ENCODE measurements around the gene C11orf24. TPM values are rescaled to one million over a fixed set of nuclear protein-coding genes. Genes with fewer than 3 reads are reported as not detected.

C11orf24 gene
- total RNA-seq, 1 experiment from 2014 or later = 37.8 TPM

DNA sequence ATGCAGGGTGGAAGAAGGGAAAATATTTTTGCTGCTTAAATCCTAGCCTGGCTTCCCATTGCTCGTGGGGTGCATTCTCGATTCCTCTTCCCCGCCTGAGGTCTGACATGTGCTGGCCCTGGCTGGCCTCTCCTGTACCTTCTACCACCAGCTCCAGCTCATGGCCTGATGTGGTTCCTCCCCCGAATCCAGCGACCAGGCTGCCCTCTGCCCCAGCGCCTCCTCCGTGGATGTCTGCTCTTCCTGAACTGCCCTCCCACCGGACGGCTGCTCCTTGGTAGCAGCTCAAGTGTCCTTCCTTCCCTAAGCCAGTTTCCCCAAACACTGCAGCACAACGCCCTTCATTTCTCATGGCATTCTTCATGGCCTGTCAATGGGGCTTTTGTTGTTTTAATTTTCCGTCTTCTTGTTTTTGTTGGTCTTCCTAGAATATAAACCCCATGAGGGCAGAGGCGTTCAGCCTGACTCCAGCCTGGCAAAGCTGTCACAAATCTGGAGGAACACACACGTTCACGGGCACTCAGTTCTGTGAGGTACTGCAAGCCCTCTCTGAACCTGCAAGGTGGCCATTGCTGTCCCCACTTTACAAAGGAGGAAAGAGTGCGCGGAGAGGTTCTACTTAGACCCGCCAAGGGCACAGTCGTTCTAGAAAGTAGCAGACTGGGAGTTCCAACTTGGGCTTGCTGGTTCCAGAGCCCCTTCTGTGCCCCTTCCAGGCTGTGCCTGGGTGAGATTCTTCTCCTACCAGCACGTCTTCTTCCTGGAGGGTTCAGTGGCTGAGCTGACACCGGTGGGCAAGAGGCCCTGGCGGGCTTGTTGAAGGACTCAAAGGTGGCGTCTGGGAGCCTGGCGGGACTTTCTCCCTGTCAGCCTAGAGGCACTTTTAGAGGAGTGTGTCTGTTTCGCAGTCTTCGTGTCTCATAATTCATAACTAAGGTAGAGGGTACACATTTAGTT lies 39.7 kb upstream of the C11orf24 start:
- Histone ChIP-seq H3K27ac (ENCODE audit: low read depth, low read length) (peak overlapping the region; percentile 93; the same call in 1 of the 2 replicates), H3K9me2 (ENCODE audit: insufficient read depth) (no peaks in the 10 kb centered on the region), H3K4me3 (replicated peaks in 1 of 2; ENCODE audit: low read depth in 1 of 2, low read length in 2 of 2) (peak overlapping the region; percentile 32 to 56), H4K20me1 (ENCODE audit: insufficient read depth) (no peaks in the 10 kb centered on the region), H2AFZ (ENCODE audit: low read depth, low read length, poor library complexity, severe bottlenecking) (no peak overlapping the region), H3K79me2 (ENCODE audit: insufficient read depth, low read length) (peaks cover 35% of the 10 kb centered on the region), H3K27me3 (ENCODE audit: insufficient read depth, low read length) (no peaks in the 10 kb centered on the region), H3K4me2 (ENCODE audit: low read length) (peak overlapping the region; percentile 82), H3K9ac (ENCODE audit: low read length) (peak overlapping the region; percentile 58), H3K9me3 (ENCODE audit: control insufficient read depth in 1 of 2, insufficient read depth in 1 of 2, low read depth in 1 of 2, low read length in 2 of 2) (no peaks in the 10 kb centered on the region), H3K36me3 (ENCODE audit: control insufficient read depth in 1 of 2, insufficient read depth in 2 of 2, low read length in 2 of 2) (no peaks in the 10 kb centered on the region), H3K4me1 (ENCODE audit: control insufficient read depth in 1 of 2, insufficient read depth in 2 of 2, low read length in 2 of 2) (peaks cover 25 to 52% of the 10 kb centered on the region in 2 experiments)
- ChIA-PET POLR2A (no interaction called here), RAD21 (ENCODE audit: low non-redundant PET in 1 of 2, low total read pairs in 2 of 2, uncharacterized antibody in 2 of 2, unreplicated experiment in 2 of 2) (interaction anchor here in 1 of 2 experiments (1.2 kb wide), 1 partner anchor 31 kb away, joined by 4 read pairs; no protein-coding TSS in a partner anchor), CTCF (interaction anchor here (1.1 kb wide), 1 partner anchor 39 kb away, joined by 3 read pairs; the partner anchor contains the start of gene C11orf24)
- no TSS peak for BruUV-seq (replicated peaks)
- TF ChIP-seq POLR2A (IDR thresholded peaks at IDR 0.05; ENCODE audit: borderline replicate concordance, extremely low read depth, insufficient read depth, insufficient read length) = no peak
- DNase-seq (ENCODE audit: low read depth, low spot score) (no peak), ATAC-seq (no peak)
- intact Hi-C loops (cut with micrococcal nuclease) = loop anchor here (10.0 kb wide), 1 partner anchor 73 kb away; no protein-coding TSS in a partner anchor

DNA sequence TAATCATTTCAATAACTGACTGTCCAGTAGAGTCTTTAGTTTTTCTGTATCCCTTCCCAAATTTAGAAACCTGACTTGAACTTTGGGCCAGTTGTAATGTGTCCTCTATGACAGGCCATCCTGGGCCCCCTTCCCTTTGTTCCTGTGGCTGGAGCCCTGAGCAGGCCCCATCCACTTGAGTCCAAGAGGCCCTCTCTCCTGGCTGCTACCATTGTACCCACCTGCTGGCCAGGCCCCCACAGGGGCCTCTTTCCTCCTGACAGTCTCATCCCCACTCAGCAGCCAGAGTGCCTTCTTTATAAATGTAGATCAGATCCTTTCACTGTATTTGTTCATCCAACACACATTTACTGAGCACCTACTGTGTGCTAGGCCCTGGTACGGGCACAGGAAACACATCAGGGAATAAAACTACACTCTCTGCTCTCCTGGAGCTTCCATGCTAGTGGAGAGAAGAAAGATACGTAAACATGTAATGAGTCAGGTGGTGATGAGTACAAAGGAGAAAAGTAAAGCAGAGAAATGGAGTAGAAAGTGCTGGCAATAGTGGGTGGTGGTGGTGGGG lies 37.9 kb upstream of the C11orf24 start:
- BruUV-seq (replicated peaks) = no TSS peak
- TF ChIP-seq, protein P1, sequence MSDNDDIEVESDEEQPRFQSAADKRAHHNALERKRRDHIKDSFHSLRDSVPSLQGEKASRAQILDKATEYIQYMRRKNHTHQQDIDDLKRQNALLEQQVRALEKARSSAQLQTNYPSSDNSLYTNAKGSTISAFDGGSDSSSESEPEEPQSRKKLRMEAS (IDR thresholded peaks at IDR 0.05) = no peak
- TF ChIP-seq EZH2phosphoT487 (IDR thresholded peaks at IDR 0.05; ENCODE audit: borderline replicate concordance) = no peak

More for the DNA sequence above, 37.9 kb upstream of the C11orf24 start:
- ChIA-PET CTCF (no interaction called here), POLR2A (no interaction called here), RAD21 (ENCODE audit: low non-redundant PET in 1 of 2, low total read pairs in 2 of 2, uncharacterized antibody in 2 of 2, unreplicated experiment in 2 of 2) (no interaction called here)
- DNase-seq (ENCODE audit: low read depth, low spot score) = no peak
- no peak for ATAC-seq
- no peak overlapping the region for H3K4me3 ChIP-seq (replicated peaks in 1 of 2; ENCODE audit: low read depth in 1 of 2, low read length in 2 of 2)
- no peak overlapping the region for H3K4me2 ChIP-seq (ENCODE audit: low read length)
- no peaks in the 10 kb centered on the region for H3K9me2 ChIP-seq (ENCODE audit: insufficient read depth)
- H3K4me1 ChIP-seq (ENCODE audit: control insufficient read depth in 1 of 2, insufficient read depth in 2 of 2, low read length in 2 of 2) = peaks cover 11 to 36% of the 10 kb centered on the region in 2 experiments; a peak in 3 of 4 replicates
- intact Hi-C loops (cut with micrococcal nuclease) = loop anchor here (10.0 kb wide), 1 partner anchor 75 kb away; no protein-coding TSS in a partner anchor
- peaks cover 18% of the 10 kb centered on the region for H3K79me2 ChIP-seq (ENCODE audit: insufficient read depth, low read length)
- H3K9me3 ChIP-seq (ENCODE audit: control insufficient read depth in 1 of 2, insufficient read depth in 1 of 2, low read depth in 1 of 2, low read length in 2 of 2) = no peaks in the 10 kb centered on the region; a peak in 1 of 4 replicates
- no peaks in the 10 kb centered on the region for H3K27me3 ChIP-seq (ENCODE audit: insufficient read depth, low read length)
- no peaks in the 10 kb centered on the region for H3K36me3 ChIP-seq (ENCODE audit: control insufficient read depth in 1 of 2, insufficient read depth in 2 of 2, low read length in 2 of 2)
- H2AFZ ChIP-seq (ENCODE audit: low read depth, low read length, poor library complexity, severe bottlenecking) = no peak overlapping the region
- no peak overlapping the region for H3K27ac ChIP-seq (ENCODE audit: low read depth, low read length)
- H3K9ac ChIP-seq (ENCODE audit: low read length) = no peak overlapping the region
- no peaks in the 10 kb centered on the region for H4K20me1 ChIP-seq (ENCODE audit: insufficient read depth)
